WI38 (cell line): ENCODE results near the gene POLR3H.

Source experiments
- H3K4me3 ChIP-seq: 2 replicates; pipeline ENCODE4 v1.5.1; 2011; ENCODE audit warnings: low read depth, mild to moderate bottlenecking, control low read depth, low read length
- CTCF ChIP-seq: IDR thresholded peaks from 2 replicates; pipeline ENCODE4 v1.5.1; 2012; ENCODE audit warnings: low read depth, mild to moderate bottlenecking, control low read depth, low read length

POLR3H gene

GRCh38 chr22:41500303-41500702, 44.0 kb downstream of the POLR3H start:
- no peak for TF ChIP-seq CTCF
- no peak overlapping the region for H3K4me3 ChIP-seq

- no peak overlapping the region for H3K4me3 ChIP-seq
- no peak for TF ChIP-seq CTCF
These were observed 44.5 kb downstream of the POLR3H start for GRCh38 chr22:41499624-41500280.

- H3K4me3 ChIP-seq = no peak overlapping the region
- no peak for TF ChIP-seq CTCF
These were observed 45.9 kb downstream of the POLR3H start for GRCh38 chr22:41498303-41498835.

- TF ChIP-seq CTCF = no peak
- no peak overlapping the region for H3K4me3 ChIP-seq
These were observed 52.7 kb downstream of the POLR3H start for GRCh38 chr22:41491374-41492100.

- no peak overlapping the region for H3K4me3 ChIP-seq
- no peak for TF ChIP-seq CTCF
These were observed 55.5 kb downstream of the POLR3H start for GRCh38 chr22:41488596-41489385.

- no peak for TF ChIP-seq CTCF
- no peak overlapping the region for H3K4me3 ChIP-seq
These were observed 56.2 kb downstream of the POLR3H start for GRCh38 chr22:41488076-41488475.
